HuH-7 (cell line): ENCODE results near the gene ELF1.
"Not testable (repeated sequence)": the region's sequence is repeated elsewhere in the genome, so short reads cannot be mapped to it uniquely, and the experiment has no call there.

Experiments used
- DNase-seq: peaks from one replicate; pipeline ENCODE4 v3.0.0; 2011; ENCODE audit warnings: low spot score

Gene ELF1

GRCh38 chr13:41042419-41042818 is 23.3 kb upstream of the ELF1 start:
- DNase-seq = not testable (repeated sequence)

GRCh38 chr13:41040584-41041334 is 21.6 kb upstream of the ELF1 start:
- DNase-seq = no peak

- no peak for DNase-seq
Measured at GRCh38 chr13:41039746-41040145, 20.6 kb upstream of the ELF1 start.

- DNase-seq = not testable (repeated sequence)
Measured at GRCh38 chr13:41036557-41036956, 17.4 kb upstream of the ELF1 start.

- no peak for DNase-seq
Measured at GRCh38 chr13:41034881-41035280, 15.8 kb upstream of the ELF1 start.

GRCh38 chr13:41034382-41034781 is 15.3 kb upstream of the ELF1 start:
- DNase-seq = no peak

GRCh38 chr13:41032691-41033376 is 13.7 kb upstream of the ELF1 start:
- no peak for DNase-seq

GRCh38 chr13:41029629-41030028 is 10.5 kb upstream of the ELF1 start:
- no peak for DNase-seq

- DNase-seq = no peak
Measured at GRCh38 chr13:41028051-41028450, 8.9 kb upstream of the ELF1 start.

GRCh38 chr13:41026788-41027187 is 7.7 kb upstream of the ELF1 start:
- DNase-seq = no peak

- DNase-seq = no peak
Measured at GRCh38 chr13:41025518-41025917, 6.4 kb upstream of the ELF1 start.

GRCh38 chr13:41019578-41020347 is 647 bp upstream of the ELF1 start:
- no peak for DNase-seq

GRCh38 chr13:41018602-41018948 is 541 bp downstream of the ELF1 start:
- DNase-seq = no peak

GRCh38 chr13:41017817-41018601 is 1.1 kb downstream of the ELF1 start:
- no peak for DNase-seq

- no peak for DNase-seq
Measured at GRCh38 chr13:41017159-41017558, 2.0 kb downstream of the ELF1 start.

GRCh38 chr13:41015920-41016319 is 3.2 kb downstream of the ELF1 start:
- DNase-seq = no peak

GRCh38 chr13:41013835-41014234 is 5.3 kb downstream of the ELF1 start:
- no peak for DNase-seq

- no peak for DNase-seq
Measured at GRCh38 chr13:41012536-41012935, 6.6 kb downstream of the ELF1 start.

GRCh38 chr13:41011382-41011956 is 7.6 kb downstream of the ELF1 start:
- no peak for DNase-seq

- no peak for DNase-seq
Measured at GRCh38 chr13:41008349-41008980, 10.7 kb downstream of the ELF1 start.

- no peak for DNase-seq
Measured at GRCh38 chr13:41007744-41008128, 11.4 kb downstream of the ELF1 start.
